Adrenal gland (tissue), 12 donors: ENCODE data around the gene KRTAP10-6. TPM values are rescaled to one million over a fixed set of nuclear protein-coding genes. Genes with fewer than 3 reads are reported as not detected.

Experiments
- DNase-seq, 7 donors: peaks; one replicate each; pipeline ENCODE4 v3.0.0-alpha.2; 2019 to 2020
- H3K27ac ChIP-seq, 5 donors: fragments of 200-600 bp; sonication (generic) in 4 of 5; 1 replicate in 3 of 5; 2 replicates in 2 of 5; pipeline versions ENCODE4 v1.5.1 to v1.8.0; 2016 to 2020; ENCODE audit warnings: mild to moderate bottlenecking in 1 of 5
- H3K27me3 ChIP-seq: fragments of 200-600 bp; 2 replicates; pipeline ENCODE4 v1.8.0; 2021
- H3K36me3 ChIP-seq, 2 donors: fragments of 200-600 bp; replicated peaks in 1 of 2; 1 replicate in 1 of 2; 2 replicates in 1 of 2; pipeline versions ENCODE4 v1.5.1 to v1.8.0; 2018 to 2022
- H3K4me1 ChIP-seq, 2 donors: fragments of 200-600 bp; replicated peaks in 1 of 2; 1 replicate in 1 of 2; 2 replicates in 1 of 2; pipeline versions ENCODE4 v1.5.1 to v1.8.0; 2018 to 2021
- H3K4me3 ChIP-seq, 4 donors: fragments of 200-600 bp; sonication (generic) in 3 of 4; one replicate each; pipeline ENCODE4 v1.5.1; 2016 to 2018
- H3K9me3 ChIP-seq, 3 donors: fragments of 200-600 bp; sonication (generic) in 1 of 3; replicated peaks in 1 of 3; 1 replicate in 2 of 3; 2 replicates in 1 of 3; pipeline versions ENCODE4 v1.5.1 to v1.8.0; 2016 to 2021
- CTCF ChIP-seq, 6 experiments: fragments of 450-650 bp in 4 of 6; fragments of 200-600 bp in 2 of 6; sonication (generic) in 1 of 6; IDR thresholded peaks; 1 replicate in 5 of 6; 2 replicates in 1 of 6; pipeline versions ENCODE4 v1.5.1 to v1.8.0; 2016 to 2021; ENCODE audit warnings: antibody characterized with exemption in 6 of 6, mild to moderate bottlenecking in 2 of 6, moderate library complexity in 1 of 6
- POLR2A ChIP-seq, 2 donors: fragments of 450-650 bp; IDR thresholded peaks; one replicate each; pipeline ENCODE4 v1.6.1; 2017; ENCODE audit warnings: antibody characterized with exemption in 2 of 2, mild to moderate bottlenecking in 2 of 2, moderate library complexity in 1 of 2
- WGBS, 4 donors: extraction: QIAGEN DNeasy Blood & Tissue Kit in 2 of 4; methylation state at CpG; one replicate each; pipeline versions ENCODE4 v1.1.5 to v1.1.7; 2013 to 2017; 5-methylcytosine and 5-hydroxymethylcytosine counted together
- intact Hi-C, 2 donors: fragments of 100-400 bp; cut with DNase I; formaldehyde crosslinking; loops; one replicate each; pipeline versions ENCODE4 v1.14.1 to v1.15.0; 2022 to 2023
- polyA plus RNA-seq, 3 donors: library from polyadenylated mRNA; stranded (reverse); fragments of 200-250 nt in 2 of 3; fragments of 350-450 nt in 1 of 3; fragmentation: Illumina TruSeq in 1 of 3; extraction: RNeasy Lipid Tissue Mini Kit (QIAGEN cat#74804) in 1 of 3; gene quantifications; one replicate each; pipeline ENCODE4 v1.2.3, GENCODE V29; 2013 to 2014
- total RNA-seq, 9 donors: library from RNA; depleted of rRNA in 4 of 9; stranded (reverse); fragments of >200 nt in 4 of 9; fragments of 120-200 nt in 1 of 9; fragmentation: NEBNext Ultra II Directional in 1 of 9; extraction: Animal tissue kit (Norgen Biotek cat#: 25700) in 1 of 9; gene quantifications; one replicate each; pipeline versions ENCODE4 v1.1.0 to v1.2.4, GENCODE V29; 2013 to 2023
- donor health status: healthy with polysubstance abuse.
- donor health status: Bipolar disorder and iron deficiency.
- donor health status: DM: yes; HTN: yes; CAD: no.
- donor health status: DM: no; HTN: no; CAD: no.
- donor health status: DM: no; HTN: no; CAD: no.
- donor health status: DM: yes; HTN: yes; CAD: no.

The KRTAP10-6 gene
- total and polyA plus RNA-seq, 12 donors, result not detected

- H3K4me1 ChIP-seq, result no peaks in the 10 kb centered on the region
- no peak for DNase-seq
- H3K27me3 ChIP-seq, result no peaks in the 10 kb centered on the region
- no peak overlapping the region for H3K4me3 ChIP-seq
- no peaks in the 10 kb centered on the region for H3K9me3 ChIP-seq
- WGBS, 4 donors, result 82 to 90% (median 87%) methylated on average over 7 of the region's 7 CpGs
- TF ChIP-seq POLR2A (IDR thresholded peaks at IDR 0.05) (no peak), CTCF (IDR thresholded peaks at IDR 0.05) (no peak)
- no peaks in the 10 kb centered on the region for H3K36me3 ChIP-seq
- no peak overlapping the region for H3K27ac ChIP-seq
- intact Hi-C loops, result no loop called here
Measured at GRCh38 chr21:44625756-44626155, 33.5 kb upstream of the KRTAP10-6 start.

GRCh38 chr21:44623575-44623974 is 31.3 kb upstream of the KRTAP10-6 start:
- intact Hi-C loops, result no loop called here
- Histone ChIP-seq H3K9me3 (no peaks in the 10 kb centered on the region), H3K4me3 (no peak overlapping the region), H3K36me3 (no peaks in the 10 kb centered on the region), H3K4me1 (no peaks in the 10 kb centered on the region), H3K27me3 (no peaks in the 10 kb centered on the region), H3K27ac (no peak overlapping the region)
- no peak for DNase-seq
- TF ChIP-seq CTCF (IDR thresholded peaks at IDR 0.05) (no peak), POLR2A (IDR thresholded peaks at IDR 0.05) (no peak)

GRCh38 chr21:44619886-44620285 is 27.6 kb upstream of the KRTAP10-6 start:
- no peak for DNase-seq
- WGBS, 4 donors, result 79 to 83% (median 81%) methylated on average over 6 of the region's 6 CpGs
- TF ChIP-seq CTCF (IDR thresholded peaks at IDR 0.05) (no peak), POLR2A (IDR thresholded peaks at IDR 0.05) (no peak)
- H3K4me1 ChIP-seq, result no peaks in the 10 kb centered on the region
- no peak overlapping the region for H3K4me3 ChIP-seq
- no peaks in the 10 kb centered on the region for H3K36me3 ChIP-seq
- intact Hi-C loops, result no loop called here
- H3K9me3 ChIP-seq, result no peaks in the 10 kb centered on the region
- no peak overlapping the region for H3K27ac ChIP-seq
- no peaks in the 10 kb centered on the region for H3K27me3 ChIP-seq

GRCh38 chr21:44618909-44619308 is 26.6 kb upstream of the KRTAP10-6 start:
- no peaks in the 10 kb centered on the region for H3K27me3 ChIP-seq
- H3K36me3 ChIP-seq, result no peaks in the 10 kb centered on the region
- no peak overlapping the region for H3K4me3 ChIP-seq
- WGBS, 4 donors, result 55 to 66% (median 60%) methylated on average over 3 of the region's 3 CpGs
- intact Hi-C loops, result no loop called here
- no peaks in the 10 kb centered on the region for H3K9me3 ChIP-seq
- H3K27ac ChIP-seq, result no peak overlapping the region
- H3K4me1 ChIP-seq, result no peaks in the 10 kb centered on the region
- DNase-seq, result no peak
- TF ChIP-seq POLR2A (IDR thresholded peaks at IDR 0.05) (no peak), CTCF (IDR thresholded peaks at IDR 0.05) (no peak)
